ENCODE data around the gene E2F6. TPM values are rescaled to one million over a fixed set of nuclear protein-coding genes. Genes with fewer than 3 reads are reported as not detected.

The E2F6 gene
- total and polyA plus RNA-seq, 2 of the 13 experiments (the other 11 are each of a cell fraction or from before 2014, with no cell fraction given): 27.3 to 36.0 TPM

DNA sequence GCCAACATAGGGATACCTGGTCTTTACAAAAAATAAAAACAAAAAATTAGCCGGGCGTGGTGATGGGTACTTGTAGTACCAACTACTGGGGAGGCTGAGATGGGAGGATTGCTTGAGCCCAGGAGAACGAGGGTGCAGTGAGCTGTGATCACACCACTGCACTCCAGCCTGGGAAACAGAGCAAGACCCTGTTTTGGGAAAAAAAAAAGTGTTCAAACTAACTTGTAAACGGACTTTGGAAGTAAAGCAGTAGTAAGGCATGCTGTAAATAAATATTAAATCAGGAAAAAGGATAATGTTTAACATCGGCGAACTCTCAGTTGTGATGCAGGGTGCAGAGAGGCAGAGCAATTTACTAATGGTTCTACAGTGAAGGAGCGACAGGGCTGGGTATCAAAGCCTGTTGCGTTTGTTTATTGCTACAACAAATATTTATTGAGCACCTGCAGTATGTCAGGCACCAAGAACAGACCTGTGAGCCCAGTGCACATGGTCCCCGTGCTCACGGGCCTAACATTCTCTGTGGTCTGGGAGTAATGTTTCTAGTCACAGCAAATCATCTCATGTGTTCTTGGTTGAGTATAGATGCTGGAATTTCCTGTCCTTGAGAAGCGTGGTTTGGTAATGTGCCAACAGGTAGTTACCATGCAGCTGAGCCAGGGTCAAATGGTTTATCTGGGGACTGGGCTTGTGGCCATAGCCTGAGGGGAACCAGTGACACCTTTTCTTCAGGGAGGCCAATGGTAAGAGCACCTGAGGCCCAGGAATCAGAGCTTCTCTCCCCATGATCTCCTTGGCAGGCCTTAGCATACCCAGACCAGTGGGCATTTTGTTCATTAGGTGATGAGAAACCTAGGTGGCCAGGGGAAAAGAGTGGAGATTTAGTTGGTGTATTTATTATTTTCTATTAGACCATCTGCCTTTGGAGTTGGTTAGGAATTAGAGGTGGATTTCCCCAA, 40.0 kb upstream of the E2F6 start (continued):
- peak; percentile 43; the same call in 1 of the 2 replicates for TF ChIP-seq TFDP1 (CRISPR knock-in tag; IDR thresholded peaks at IDR 0.05; ENCODE audit: borderline replicate concordance)
- TF ChIP-seq NFIC (IDR thresholded peaks at IDR 0.05; ENCODE audit: low read length): peak; percentile 95
- TF ChIP-seq SAP130 (CRISPR knock-in tag; IDR thresholded peaks at IDR 0.05; ENCODE audit: low read depth): peak; percentile 87
- TF ChIP-seq, protein P1, sequence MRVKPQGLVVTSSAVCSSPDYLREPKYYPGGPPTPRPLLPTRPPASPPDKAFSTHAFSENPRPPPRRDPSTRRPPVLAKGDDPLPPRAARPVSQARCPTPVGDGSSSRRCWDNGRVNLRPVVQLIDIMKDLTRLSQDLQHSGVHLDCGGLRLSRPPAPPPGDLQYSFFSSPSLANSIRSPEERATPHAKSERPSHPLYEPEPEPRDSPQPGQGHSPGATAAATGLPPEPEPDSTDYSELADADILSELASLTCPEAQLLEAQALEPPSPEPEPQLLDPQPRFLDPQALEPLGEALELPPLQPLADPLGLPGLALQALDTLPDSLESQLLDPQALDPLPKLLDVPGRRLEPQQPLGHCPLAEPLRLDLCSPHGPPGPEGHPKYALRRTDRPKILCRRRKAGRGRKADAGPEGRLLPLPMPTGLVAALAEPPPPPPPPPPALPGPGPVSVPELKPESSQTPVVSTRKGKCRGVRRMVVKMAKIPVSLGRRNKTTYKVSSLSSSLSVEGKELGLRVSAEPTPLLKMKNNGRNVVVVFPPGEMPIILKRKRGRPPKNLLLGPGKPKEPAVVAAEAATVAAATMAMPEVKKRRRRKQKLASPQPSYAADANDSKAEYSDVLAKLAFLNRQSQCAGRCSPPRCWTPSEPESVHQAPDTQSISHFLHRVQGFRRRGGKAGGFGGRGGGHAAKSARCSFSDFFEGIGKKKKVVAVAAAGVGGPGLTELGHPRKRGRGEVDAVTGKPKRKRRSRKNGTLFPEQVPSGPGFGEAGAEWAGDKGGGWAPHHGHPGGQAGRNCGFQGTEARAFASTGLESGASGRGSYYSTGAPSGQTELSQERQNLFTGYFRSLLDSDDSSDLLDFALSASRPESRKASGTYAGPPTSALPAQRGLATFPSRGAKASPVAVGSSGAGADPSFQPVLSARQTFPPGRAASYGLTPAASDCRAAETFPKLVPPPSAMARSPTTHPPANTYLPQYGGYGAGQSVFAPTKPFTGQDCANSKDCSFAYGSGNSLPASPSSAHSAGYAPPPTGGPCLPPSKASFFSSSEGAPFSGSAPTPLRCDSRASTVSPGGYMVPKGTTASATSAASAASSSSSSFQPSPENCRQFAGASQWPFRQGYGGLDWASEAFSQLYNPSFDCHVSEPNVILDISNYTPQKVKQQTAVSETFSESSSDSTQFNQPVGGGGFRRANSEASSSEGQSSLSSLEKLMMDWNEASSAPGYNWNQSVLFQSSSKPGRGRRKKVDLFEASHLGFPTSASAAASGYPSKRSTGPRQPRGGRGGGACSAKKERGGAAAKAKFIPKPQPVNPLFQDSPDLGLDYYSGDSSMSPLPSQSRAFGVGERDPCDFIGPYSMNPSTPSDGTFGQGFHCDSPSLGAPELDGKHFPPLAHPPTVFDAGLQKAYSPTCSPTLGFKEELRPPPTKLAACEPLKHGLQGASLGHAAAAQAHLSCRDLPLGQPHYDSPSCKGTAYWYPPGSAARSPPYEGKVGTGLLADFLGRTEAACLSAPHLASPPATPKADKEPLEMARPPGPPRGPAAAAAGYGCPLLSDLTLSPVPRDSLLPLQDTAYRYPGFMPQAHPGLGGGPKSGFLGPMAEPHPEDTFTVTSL (CRISPR knock-in tag; IDR thresholded peaks at IDR 0.05; ENCODE audit: borderline replicate concordance): peak; percentile 87
- TF ChIP-seq, protein P2, sequence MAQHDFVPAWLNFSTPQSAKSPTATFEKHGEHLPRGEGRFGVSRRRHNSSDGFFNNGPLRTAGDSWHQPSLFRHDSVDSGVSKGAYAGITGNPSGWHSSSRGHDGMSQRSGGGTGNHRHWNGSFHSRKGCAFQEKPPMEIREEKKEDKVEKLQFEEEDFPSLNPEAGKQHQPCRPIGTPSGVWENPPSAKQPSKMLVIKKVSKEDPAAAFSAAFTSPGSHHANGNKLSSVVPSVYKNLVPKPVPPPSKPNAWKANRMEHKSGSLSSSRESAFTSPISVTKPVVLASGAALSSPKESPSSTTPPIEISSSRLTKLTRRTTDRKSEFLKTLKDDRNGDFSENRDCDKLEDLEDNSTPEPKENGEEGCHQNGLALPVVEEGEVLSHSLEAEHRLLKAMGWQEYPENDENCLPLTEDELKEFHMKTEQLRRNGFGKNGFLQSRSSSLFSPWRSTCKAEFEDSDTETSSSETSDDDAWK (CRISPR knock-in tag; IDR thresholded peaks at IDR 0.05): no peak
- TF ChIP-seq PHF5A (CRISPR knock-in tag; IDR thresholded peaks at IDR 0.05; ENCODE audit: low read depth, unreplicated experiment): no peak
- TF ChIP-seq ZSCAN31 (CRISPR knock-in tag; IDR thresholded peaks at IDR 0.05; ENCODE audit: low read depth): peak; percentile 15; the same call in 1 of the 2 replicates
- TF ChIP-seq FOXC1 (CRISPR knock-in tag; IDR thresholded peaks at IDR 0.05; ENCODE audit: borderline replicate concordance): no peak
- TF ChIP-seq NFYC (CRISPR knock-in tag; IDR thresholded peaks at IDR 0.05): peak; percentile 55
- no peak; the same call in none of the 2 replicates for TF ChIP-seq FOXK1 (CRISPR knock-in tag; IDR thresholded peaks at IDR 0.05; ENCODE audit: borderline replicate concordance, low read depth)
- TF ChIP-seq SOX5 (CRISPR knock-in tag; IDR thresholded peaks at IDR 0.05; ENCODE audit: borderline replicate concordance): peak; percentile 92
- TF ChIP-seq EP300 (IDR thresholded peaks at IDR 0.05; ENCODE audit: low read depth in 2 of 2, low read length in 2 of 2): peak; percentile 53 to 89; a peak in 3 of 4 replicates
- no peak; the same call in none of the 2 replicates for TF ChIP-seq EP300 (CRISPR knock-in tag; IDR thresholded peaks at IDR 0.05; ENCODE audit: borderline replicate concordance)
- peak; percentile 92 for TF ChIP-seq SAFB2 (CRISPR knock-in tag; IDR thresholded peaks at IDR 0.05; ENCODE audit: borderline replicate concordance, low read depth)
- TF ChIP-seq, protein P3, sequence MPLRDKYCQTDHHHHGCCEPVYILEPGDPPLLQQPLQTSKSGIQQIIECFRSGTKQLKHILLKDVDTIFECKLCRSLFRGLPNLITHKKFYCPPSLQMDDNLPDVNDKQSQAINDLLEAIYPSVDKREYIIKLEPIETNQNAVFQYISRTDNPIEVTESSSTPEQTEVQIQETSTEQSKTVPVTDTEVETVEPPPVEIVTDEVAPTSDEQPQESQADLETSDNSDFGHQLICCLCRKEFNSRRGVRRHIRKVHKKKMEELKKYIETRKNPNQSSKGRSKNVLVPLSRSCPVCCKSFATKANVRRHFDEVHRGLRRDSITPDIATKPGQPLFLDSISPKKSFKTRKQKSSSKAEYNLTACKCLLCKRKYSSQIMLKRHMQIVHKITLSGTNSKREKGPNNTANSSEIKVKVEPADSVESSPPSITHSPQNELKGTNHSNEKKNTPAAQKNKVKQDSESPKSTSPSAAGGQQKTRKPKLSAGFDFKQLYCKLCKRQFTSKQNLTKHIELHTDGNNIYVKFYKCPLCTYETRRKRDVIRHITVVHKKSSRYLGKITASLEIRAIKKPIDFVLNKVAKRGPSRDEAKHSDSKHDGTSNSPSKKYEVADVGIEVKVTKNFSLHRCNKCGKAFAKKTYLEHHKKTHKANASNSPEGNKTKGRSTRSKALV (CRISPR knock-in tag; IDR thresholded peaks at IDR 0.05): peak; percentile 81; the same call in 1 of the 2 replicates

Measured in HepG2 (cell line).